AG04450 (cell line): Measurements from ENCODE around the gene WDTC1. TPM values are rescaled to one million over a fixed set of nuclear protein-coding genes. Genes with fewer than 3 reads are reported as not detected.

Experiments
- CTCF ChIA-PET: fragments of 300-600, 350-600 bp; formaldehyde crosslinking; extraction: SDS; loops from one replicate; lab custom pipeline; 2022; ENCODE audit warnings: antibody characterized with exemption, inconsistent platforms; lab: Charles Lee
- POLR2A ChIA-PET: fragments of 350-600 bp; formaldehyde crosslinking; extraction: SDS; loops from one replicate; lab custom pipeline; 2021; ENCODE audit warnings: antibody characterized with exemption, inconsistent platforms; lab: Yijun Ruan, JAX
- DNase-seq: peaks from one replicate; pipeline ENCODE4 v3.0.0-alpha.2; 2011; ENCODE audit warnings: low read depth, low spot score
- H3K27ac ChIP-seq: one replicate; pipeline ENCODE4 v1.5.1; 2012; ENCODE audit warnings: low read depth, low read length, control low read depth
- H3K27me3 ChIP-seq: one replicate; pipeline ENCODE4 v1.6.0; 2012; ENCODE audit warnings: low read length; ENCODE audit not compliant: control insufficient read depth, insufficient read depth
- H3K4me3 ChIP-seq: 2 replicates; pipeline ENCODE4 v1.5.1; 2011; ENCODE audit warnings: mild to moderate bottlenecking, low read depth, low read length, control low read depth
- H3K9me3 ChIP-seq: 2 replicates; pipeline ENCODE4 v1.5.1; 2012; ENCODE audit warnings: low read length; ENCODE audit not compliant: control insufficient read depth, insufficient read depth
- polyA plus RNA-seq: library from polyadenylated mRNA; depleted of rRNA; stranded (reverse); fragments of >200 nt; gene quantifications from 2 replicates; pipeline ENCODE4 v1.2.3, GENCODE V29; 2011
- TF ChIP-seq, protein P1 (sequence below): IDR thresholded peaks from 2 replicates; pipeline ENCODE4 v1.5.1; 2011; ENCODE audit warnings: low read depth, low read length, control low read depth, inconsistent platforms

Gene WDTC1
- polyA plus RNA-seq, 1 experiment: 7.1 TPM

DNA sequence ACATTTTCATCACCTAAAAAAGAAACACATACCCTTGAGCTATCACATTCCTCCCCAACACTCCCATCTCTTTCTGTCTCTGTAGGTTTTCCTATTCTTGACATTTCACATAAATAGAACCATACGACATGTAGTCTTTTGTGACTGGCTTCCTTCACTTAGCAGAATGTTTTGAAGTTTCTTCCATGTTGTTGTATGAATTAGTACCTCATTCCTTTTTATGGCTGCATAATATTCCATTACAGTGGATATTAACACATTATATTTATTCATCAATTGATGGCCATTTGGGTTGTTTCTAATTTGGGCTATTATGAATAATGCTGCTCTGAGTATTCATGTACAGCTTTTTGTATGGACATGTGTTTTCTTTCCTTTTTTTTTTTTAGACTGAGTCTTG is 11.8 kb downstream of the WDTC1 start:
- POLR2A ChIA-PET: no interaction called here
- CTCF ChIA-PET: interaction anchor here (0.6 kb wide), 2 partner anchors 40 to 460 kb away, joined by 3 to 6 read pairs; no protein-coding TSS in a partner anchor

GRCh38 chr1:27253596-27253995 is 19.2 kb downstream of the WDTC1 start:
- CTCF ChIA-PET: no interaction called here
- Histone ChIP-seq H3K9me3 (no peaks in the 10 kb centered on the region), H3K27ac (no peak overlapping the region), H3K27me3 (no peaks in the 10 kb centered on the region), H3K4me3 (no peak overlapping the region)
- no peak for DNase-seq
- POLR2A ChIA-PET: no interaction called here
- TF ChIP-seq, protein P1, sequence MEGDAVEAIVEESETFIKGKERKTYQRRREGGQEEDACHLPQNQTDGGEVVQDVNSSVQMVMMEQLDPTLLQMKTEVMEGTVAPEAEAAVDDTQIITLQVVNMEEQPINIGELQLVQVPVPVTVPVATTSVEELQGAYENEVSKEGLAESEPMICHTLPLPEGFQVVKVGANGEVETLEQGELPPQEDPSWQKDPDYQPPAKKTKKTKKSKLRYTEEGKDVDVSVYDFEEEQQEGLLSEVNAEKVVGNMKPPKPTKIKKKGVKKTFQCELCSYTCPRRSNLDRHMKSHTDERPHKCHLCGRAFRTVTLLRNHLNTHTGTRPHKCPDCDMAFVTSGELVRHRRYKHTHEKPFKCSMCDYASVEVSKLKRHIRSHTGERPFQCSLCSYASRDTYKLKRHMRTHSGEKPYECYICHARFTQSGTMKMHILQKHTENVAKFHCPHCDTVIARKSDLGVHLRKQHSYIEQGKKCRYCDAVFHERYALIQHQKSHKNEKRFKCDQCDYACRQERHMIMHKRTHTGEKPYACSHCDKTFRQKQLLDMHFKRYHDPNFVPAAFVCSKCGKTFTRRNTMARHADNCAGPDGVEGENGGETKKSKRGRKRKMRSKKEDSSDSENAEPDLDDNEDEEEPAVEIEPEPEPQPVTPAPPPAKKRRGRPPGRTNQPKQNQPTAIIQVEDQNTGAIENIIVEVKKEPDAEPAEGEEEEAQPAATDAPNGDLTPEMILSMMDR: no peak

More for the DNA sequence above, 11.8 kb downstream of the WDTC1 start:
- TF ChIP-seq, protein P1: no peak
- DNase-seq: no peak
- no peak overlapping the region for H3K4me3 ChIP-seq
- no peak overlapping the region for H3K27ac ChIP-seq
- no peaks in the 10 kb centered on the region for H3K27me3 ChIP-seq
- H3K9me3 ChIP-seq: no peaks in the 10 kb centered on the region

GRCh38 chr1:27255136-27255535 is 20.7 kb downstream of the WDTC1 start:
- CTCF ChIA-PET: interaction anchor here (0.6 kb wide), 1 partner anchor 302 kb away, joined by 3 read pairs; no protein-coding TSS in a partner anchor
- DNase-seq: no peak
- TF ChIP-seq, protein P1: no peak
- no peaks in the 10 kb centered on the region for H3K9me3 ChIP-seq
- POLR2A ChIA-PET: no interaction called here
- no peaks in the 10 kb centered on the region for H3K27me3 ChIP-seq
- no peak overlapping the region for H3K27ac ChIP-seq
- no peak overlapping the region for H3K4me3 ChIP-seq

DNA sequence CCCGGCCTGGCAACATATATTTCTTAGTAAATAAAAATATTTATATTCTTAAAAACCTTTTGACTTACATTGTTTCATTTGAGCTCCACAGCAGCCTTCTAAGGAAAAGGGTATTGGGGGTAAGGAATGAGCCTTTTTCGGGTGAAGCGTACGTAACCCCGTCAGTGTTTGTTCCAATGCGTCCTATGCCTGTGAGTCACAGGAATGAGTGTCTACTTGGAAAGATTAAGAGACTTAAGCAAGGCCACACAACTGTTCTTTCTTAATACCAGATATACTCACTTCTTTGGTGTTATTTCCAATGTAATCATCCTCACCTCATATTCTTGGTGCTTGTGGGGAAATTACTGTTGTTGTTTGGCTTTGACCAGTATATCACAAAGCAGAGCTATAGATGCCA is 22.7 kb downstream of the WDTC1 start:
- DNase-seq: no peak
- H3K27ac ChIP-seq: no peak overlapping the region
- POLR2A ChIA-PET: no interaction called here
- no peaks in the 10 kb centered on the region for H3K9me3 ChIP-seq
- no peak overlapping the region for H3K4me3 ChIP-seq
- CTCF ChIA-PET: interaction anchor here (1.3 kb wide), 1 partner anchor 40 kb away, joined by 8 read pairs; no protein-coding TSS in a partner anchor
- TF ChIP-seq, protein P1: no peak
- no peaks in the 10 kb centered on the region for H3K27me3 ChIP-seq

- no peak for DNase-seq
Observed at GRCh38 chr1:27258598-27258997, 24.2 kb downstream of the WDTC1 start.

More at GRCh38 chr1:27258598-27258997, 24.2 kb downstream of the WDTC1 start:
- Histone ChIP-seq H3K4me3 (no peak overlapping the region), H3K9me3 (no peaks in the 10 kb centered on the region), H3K27ac (no peak overlapping the region), H3K27me3 (no peaks in the 10 kb centered on the region)
- ChIA-PET CTCF (interaction anchor here (0.6 to 1.3 kb wide), 3 partner anchors 39 to 353 kb away, joined by 4 to 8 read pairs (median 5); no protein-coding TSS in a partner anchor), POLR2A (no interaction called here)
- TF ChIP-seq, protein P1: no peak
